Immature natural killer cell (primary cell): ENCODE results near the gene SINHCAF. TPM values are rescaled to one million over a fixed set of nuclear protein-coding genes. Genes with fewer than 3 reads are reported as not detected.

Source experiments
- DNase-seq, 3 donors: peaks; one replicate each; pipeline ENCODE4 v3.0.0; 2022; ENCODE audit warnings: mixed read lengths in 1 of 3
- H3K27ac Mint-ChIP-seq, 6 donors: one replicate each; pipeline ENCODE4 v1.8.0; 2020; ENCODE audit warnings: mixed read lengths in 6 of 6, mild to moderate bottlenecking in 5 of 6, inconsistent platforms in 4 of 6, moderate library complexity in 3 of 6
- H3K27me3 Mint-ChIP-seq, 3 donors: one replicate each; pipeline ENCODE4 v1.8.0; 2020 to 2021; ENCODE audit warnings: low read depth in 3 of 3, mild to moderate bottlenecking in 3 of 3, mixed read lengths in 3 of 3, moderate library complexity in 3 of 3, inconsistent platforms in 1 of 3
- H3K36me3 Mint-ChIP-seq, 3 donors: one replicate each; pipeline ENCODE4 v1.8.0; 2020; ENCODE audit warnings: mixed read lengths in 3 of 3, inconsistent platforms in 2 of 3, mild to moderate bottlenecking in 2 of 3
- H3K4me1 Mint-ChIP-seq, 2 donors: one replicate each; pipeline ENCODE4 v1.8.0; 2020; ENCODE audit warnings: inconsistent platforms in 2 of 2, mild to moderate bottlenecking in 2 of 2, mixed read lengths in 2 of 2, moderate library complexity in 1 of 2
- H3K4me3 Mint-ChIP-seq, 5 donors: one replicate each; pipeline ENCODE4 v1.8.0; 2020; ENCODE audit warnings: mild to moderate bottlenecking in 5 of 5, mixed read lengths in 5 of 5, inconsistent platforms in 3 of 5, moderate library complexity in 3 of 5
- H3K9me3 Mint-ChIP-seq, 6 donors: one replicate each; pipeline ENCODE4 v1.8.0; 2020; ENCODE audit warnings: mild to moderate bottlenecking in 6 of 6, mixed read lengths in 6 of 6, inconsistent platforms in 4 of 6, moderate library complexity in 3 of 6
- polyA plus RNA-seq, 3 donors: library from polyadenylated mRNA; unstranded; fragments of 300-500 nt; fragmentation: Illumina TruSeq; gene quantifications; one replicate each; pipeline ENCODE4 v1.2.3, GENCODE V29; 2021

SINHCAF gene
- polyA plus RNA-seq, 3 donors from 2014 or later, result 36.8 to 45.7 (median 41.9) TPM

DNA sequence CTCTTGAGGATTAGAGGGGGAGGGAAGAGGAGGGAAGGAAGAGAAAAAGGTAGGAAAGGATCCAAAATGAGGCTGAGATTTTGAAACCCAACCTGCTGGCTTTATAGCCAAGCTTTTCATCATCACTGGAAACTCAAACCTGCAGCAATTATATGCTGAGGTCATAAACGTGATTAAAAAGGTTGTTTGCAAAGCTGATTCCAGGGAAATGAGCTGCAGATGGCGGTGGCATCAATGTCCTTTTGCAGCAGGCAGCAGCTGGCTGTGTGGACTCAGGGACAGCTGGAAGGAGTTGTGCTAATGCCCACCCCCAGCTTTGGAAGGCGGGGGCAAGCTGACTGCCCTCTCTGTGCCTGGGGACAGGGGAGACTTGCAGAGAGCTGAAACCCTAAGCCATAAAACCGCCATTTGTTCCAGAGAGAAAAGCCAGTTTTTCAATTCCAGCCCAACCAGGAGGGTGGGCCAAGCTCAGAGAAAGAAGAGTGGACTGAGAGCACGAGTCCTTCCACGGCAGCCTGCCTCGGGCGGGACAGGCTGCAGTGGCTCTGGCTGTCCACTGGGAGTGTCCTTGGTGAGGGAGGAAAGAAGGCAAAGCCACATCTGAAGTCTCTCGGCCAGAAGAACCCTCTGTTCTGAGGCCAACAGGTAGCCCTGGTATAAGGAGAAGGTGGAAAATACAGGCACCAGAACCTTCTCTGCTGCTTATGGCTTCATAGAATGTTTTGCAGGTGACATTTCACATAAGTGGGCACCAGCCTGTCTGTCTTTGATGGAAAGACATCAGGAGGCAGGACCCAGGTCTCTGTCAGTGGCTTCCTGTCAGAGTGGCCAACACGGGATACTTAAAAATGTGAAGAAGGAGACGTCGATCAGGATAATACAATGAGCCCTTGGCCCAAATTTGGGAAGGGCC, 90.7 kb downstream of the SINHCAF start:
- Mint-ChIP-seq H3K27me3 (peaks cover 3 to 10% (median 8%) of the 10 kb centered on the region in 3 donors), H3K4me1 (peaks cover 1 to 6% of the 10 kb centered on the region in 2 donors), H3K9me3 (no peaks in the 10 kb centered on the region), H3K36me3 (no peaks in the 10 kb centered on the region), H3K4me3 (no peak overlapping the region), H3K27ac (no peak overlapping the region)
- no peak for DNase-seq

DNA sequence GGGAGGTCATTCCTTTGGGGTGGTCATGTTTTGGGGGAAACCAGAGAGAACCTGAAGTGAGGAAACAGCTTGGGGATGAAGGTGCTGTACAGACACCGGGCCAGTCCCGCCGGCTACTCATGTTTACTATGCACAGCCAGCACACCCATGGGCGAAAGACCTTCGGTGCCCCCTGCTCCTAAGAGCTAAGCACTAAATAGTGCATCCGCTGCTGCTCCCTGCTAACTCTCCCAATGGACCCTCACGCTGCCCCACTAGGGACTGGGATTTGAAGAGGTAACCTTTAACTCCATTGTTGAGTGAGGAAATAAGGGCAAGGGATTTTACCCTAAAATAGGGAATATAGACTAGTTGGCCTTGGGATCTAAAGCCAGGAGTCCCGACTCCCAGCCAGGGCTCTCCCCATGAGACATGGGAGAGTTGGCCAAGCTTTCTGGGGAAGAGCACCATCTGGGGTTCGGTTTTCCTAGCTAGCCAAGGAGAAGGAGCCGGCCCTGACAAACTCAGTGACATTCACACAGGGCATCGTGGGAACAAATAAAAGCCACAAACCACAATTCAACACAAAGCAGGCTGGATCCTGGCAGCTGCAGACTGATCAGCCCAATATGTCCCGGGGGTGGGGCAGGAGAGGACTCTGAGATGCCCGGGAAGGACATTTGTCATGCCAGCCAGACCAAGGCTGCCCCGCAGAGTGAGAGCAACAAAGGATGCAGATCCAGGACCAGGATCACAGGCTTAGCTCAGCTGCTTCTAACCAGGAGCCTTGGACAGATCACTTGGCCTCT, 91.7 kb downstream of the SINHCAF start:
- Mint-ChIP-seq H3K27me3 (peaks cover 3 to 10% (median 8%) of the 10 kb centered on the region in 3 donors), H3K4me3 (no peak overlapping the region), H3K27ac (no peak overlapping the region), H3K36me3 (no peaks in the 10 kb centered on the region), H3K9me3 (no peaks in the 10 kb centered on the region), H3K4me1 (peaks cover 1 to 6% of the 10 kb centered on the region in 2 donors)
- no peak for DNase-seq

DNA sequence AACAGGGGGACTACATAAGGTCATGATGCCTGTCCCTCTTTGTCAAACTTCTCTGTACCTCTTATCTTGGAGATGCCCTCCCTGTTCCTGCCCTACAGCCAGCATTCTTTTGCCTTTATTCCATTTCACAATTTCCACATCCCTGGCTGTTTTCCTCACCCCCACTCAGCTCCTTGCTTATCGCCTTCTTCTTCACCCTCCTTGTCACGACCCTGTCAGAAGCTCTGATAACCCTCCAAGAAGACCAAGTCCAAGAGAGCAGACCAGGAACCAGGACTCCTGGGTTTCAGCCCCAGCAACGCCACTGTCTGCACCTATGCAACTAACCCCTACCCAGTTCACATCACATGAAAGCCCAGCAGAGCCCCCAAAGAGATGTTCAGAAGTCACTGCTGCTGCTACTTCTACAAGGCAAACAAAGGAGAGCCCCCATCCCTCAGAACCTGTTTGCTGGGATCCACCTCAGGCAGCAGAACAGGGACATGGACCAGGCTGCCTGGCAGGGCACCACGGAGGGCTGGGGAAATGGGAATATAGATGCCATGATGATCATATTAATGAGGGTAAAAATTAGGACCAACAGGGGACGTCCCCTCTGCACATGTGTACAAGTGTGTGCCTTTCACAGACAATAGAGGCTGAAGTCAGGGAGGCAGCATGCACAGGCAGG, 92.8 kb downstream of the SINHCAF start:
- peaks cover 3 to 8% (median 4%) of the 10 kb centered on the region in 3 donors for H3K27me3 Mint-ChIP-seq
- no peaks in the 10 kb centered on the region for H3K9me3 Mint-ChIP-seq

DNA sequence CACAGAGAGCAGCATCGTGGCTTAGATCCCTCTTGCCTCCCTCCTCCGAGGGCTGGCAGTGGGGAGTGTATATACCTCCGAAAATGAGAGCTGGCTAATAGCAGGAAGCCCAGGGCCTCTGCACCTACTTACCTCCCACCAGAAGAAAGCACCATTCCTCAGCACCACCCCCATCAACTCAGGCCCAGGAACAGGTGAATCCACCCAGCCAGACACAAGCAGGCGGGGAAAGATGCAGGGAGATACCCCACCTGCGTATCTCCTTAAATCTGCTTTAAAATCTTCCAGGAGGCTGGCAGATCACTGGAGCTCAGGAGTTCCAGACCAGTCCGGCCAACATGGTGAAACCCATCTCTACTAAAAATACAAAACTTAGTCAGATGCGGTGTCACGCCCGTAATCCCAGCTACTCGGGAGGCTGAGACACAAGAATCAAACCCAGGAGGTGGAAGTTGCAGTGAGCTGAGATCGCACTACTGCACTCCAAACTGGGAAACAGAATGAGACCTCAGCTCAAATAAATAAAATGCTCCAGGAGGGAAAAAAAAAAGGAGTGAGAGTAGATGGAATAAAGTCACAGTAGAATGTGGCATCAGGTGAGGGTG, 93.5 kb downstream of the SINHCAF start:
- H3K4me3 Mint-ChIP-seq, result no peak overlapping the region
- H3K36me3 Mint-ChIP-seq, result no peaks in the 10 kb centered on the region
- no peak for DNase-seq
- H3K27ac Mint-ChIP-seq, result no peak overlapping the region
- no peaks in the 10 kb centered on the region for H3K9me3 Mint-ChIP-seq
- H3K4me1 Mint-ChIP-seq, result no peaks in the 10 kb centered on the region
- H3K27me3 Mint-ChIP-seq, result peaks cover 3 to 8% (median 4%) of the 10 kb centered on the region in 3 donors

More for the DNA sequence above, 92.8 kb downstream of the SINHCAF start:
- Mint-ChIP-seq H3K4me1 (no peaks in the 10 kb centered on the region), H3K4me3 (no peak overlapping the region), H3K27ac (no peak overlapping the region), H3K36me3 (no peaks in the 10 kb centered on the region)
- no peak for DNase-seq

DNA sequence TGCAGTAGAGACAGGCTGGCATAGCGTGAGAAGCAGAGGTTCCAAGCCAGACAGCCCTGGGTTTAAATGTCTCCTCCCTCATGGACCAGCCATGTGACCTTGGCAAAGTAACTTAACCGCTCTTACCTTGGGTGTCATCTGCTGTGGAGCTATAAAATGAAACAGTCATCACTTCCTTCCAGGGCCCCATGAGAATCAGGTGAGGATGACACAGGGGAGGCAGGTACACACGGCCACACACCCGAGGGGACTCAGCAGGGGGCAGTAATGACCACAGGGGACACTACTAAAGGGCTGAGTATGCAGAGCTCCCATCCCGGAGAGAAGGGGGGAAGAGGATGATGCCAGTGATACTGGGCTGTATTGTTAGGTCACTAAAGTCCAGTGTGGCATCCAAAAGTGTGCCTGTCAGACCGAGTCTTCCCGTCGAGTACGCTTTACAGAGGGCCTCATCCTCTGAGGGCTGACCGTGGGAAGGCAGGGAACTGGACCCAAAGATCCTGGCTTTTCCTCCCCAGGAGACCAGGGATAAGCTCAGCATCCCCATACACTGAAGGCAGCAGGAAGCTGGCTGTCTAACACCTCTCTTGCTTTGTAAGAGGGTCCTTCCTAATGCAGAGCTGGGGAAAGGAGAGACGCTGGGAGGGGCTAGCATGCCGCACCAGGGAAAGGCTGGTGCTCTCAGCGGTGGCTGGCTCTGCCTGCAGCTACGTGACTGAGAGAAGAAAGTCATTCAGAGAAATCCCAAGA, 94.2 kb downstream of the SINHCAF start:
- H3K27me3 Mint-ChIP-seq, result peaks cover 1 to 8% (median 4%) of the 10 kb centered on the region in 3 donors
- H3K27ac Mint-ChIP-seq, result no peak overlapping the region
- H3K4me3 Mint-ChIP-seq, result no peak overlapping the region
- H3K4me1 Mint-ChIP-seq, result no peaks in the 10 kb centered on the region
- DNase-seq, result no peak
- no peaks in the 10 kb centered on the region for H3K9me3 Mint-ChIP-seq
- H3K36me3 Mint-ChIP-seq, result no peaks in the 10 kb centered on the region
